ENCODE results near the gene MARVELD1. TPM values are rescaled to one million over a fixed set of nuclear protein-coding genes. Genes with fewer than 3 reads are reported as not detected.

MARVELD1 gene
- total and polyA plus RNA-seq, 2 of the 8 experiments (the other 6 are each of a cell fraction or from before 2014, with no cell fraction given), result 28.1 to 37.3 TPM

DNA sequence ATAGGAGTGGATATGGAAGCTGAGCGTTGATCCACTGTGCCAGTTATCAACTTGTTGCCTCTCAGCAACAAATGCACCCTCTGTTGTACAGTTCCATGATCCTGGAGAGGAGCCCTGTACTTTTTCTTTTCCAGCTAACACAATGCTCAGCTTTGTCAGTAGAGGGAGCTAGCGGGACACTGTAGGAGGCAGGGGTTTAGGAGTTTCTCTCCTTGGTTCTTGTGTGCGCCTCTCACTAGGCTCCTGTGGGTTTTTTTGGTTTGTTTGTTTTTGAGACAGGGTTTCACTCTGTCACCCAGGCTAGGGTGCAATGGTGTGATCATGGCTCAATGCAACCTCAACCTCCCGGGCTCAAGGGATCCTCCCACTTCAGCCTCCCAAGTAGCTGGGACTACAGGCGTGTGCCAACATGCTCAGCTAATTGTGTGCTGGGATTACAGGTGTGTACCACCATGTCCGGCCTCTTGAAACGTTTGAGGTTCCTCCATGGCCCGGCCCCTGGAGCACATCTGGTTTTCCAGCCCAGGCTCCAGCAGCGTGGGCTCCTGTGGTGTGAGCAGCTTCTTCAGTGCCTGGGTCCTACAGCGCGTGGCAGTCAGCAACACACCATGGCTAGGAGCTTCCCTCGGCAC lies 12.0 kb upstream of the MARVELD1 start:
- FAIRE-seq, result peak; percentile 89
- H4K20me1 ChIP-seq (replicated peaks in 1 of 2; ENCODE audit: control insufficient read depth in 1 of 2, insufficient read depth in 2 of 2, low read length in 2 of 2), result no peaks in the 10 kb centered on the region
- no peak overlapping the region; the same call in 1 of the 2 replicates for H2BK12ac ChIP-seq (ENCODE audit: low read depth, low read length)
- H3K18ac ChIP-seq (ENCODE audit: extremely low read depth, low read length), result no peak overlapping the region
- no peaks in the 10 kb centered on the region for H3K36me3 ChIP-seq (ENCODE audit: control insufficient read depth in 2 of 4, insufficient read depth in 4 of 4, low read length in 3 of 4)
- no peak overlapping the region for H2BK20ac ChIP-seq (ENCODE audit: low read length)
- H3K4me3 ChIP-seq (ENCODE audit: extremely low read depth in 1 of 4, insufficient read depth in 2 of 4, low read depth in 3 of 4, low read length in 4 of 4), result no peak overlapping the region
- H3K79me2 ChIP-seq (ENCODE audit: control insufficient read depth in 1 of 2, insufficient read depth in 2 of 2, low read length in 2 of 2), result no peaks in the 10 kb centered on the region
- no peaks in the 10 kb centered on the region for H3K9me3 ChIP-seq (ENCODE audit: insufficient read depth in 2 of 2, low read depth in 1 of 2, low read length in 1 of 2)
- H3K79me1 ChIP-seq (ENCODE audit: low read depth, low read length), result no peaks in the 10 kb centered on the region
- H3K23me2 ChIP-seq (ENCODE audit: low read depth, low read length), result no peaks in the 10 kb centered on the region
- no peak overlapping the region for H3K23ac ChIP-seq (ENCODE audit: insufficient read length)
- no peak overlapping the region for H3K27ac ChIP-seq (ENCODE audit: low read depth, low read length)
- ChIA-PET POLR2A (ENCODE audit: partially characterized antibody) (interaction anchor here (0.9 to 2.9 kb wide), 9 partner anchors 8 to 50 kb away, joined by 3 to 23 read pairs (median 3); partner anchors contain the start of genes AVPI1 and MARVELD1), CTCF (ENCODE audit: partially characterized antibody) (interaction anchor here (0.7 to 20.9 kb wide), 30 partner anchors 8 to 1575 kb away, joined by 3 to 773 read pairs (median 5); partner anchors contain the start of genes AVPI1, MARVELD1 and ZFYVE27)
- H3K14ac ChIP-seq (ENCODE audit: insufficient read length), result no peak overlapping the region
- peak overlapping the region; percentile 93 for H2AFZ ChIP-seq (ENCODE audit: low read length)
- no peak overlapping the region for H3K4ac ChIP-seq (replicated peaks; ENCODE audit: insufficient read length, low read depth, low read length)
- H3K4me1 ChIP-seq (replicated peaks in 1 of 4; ENCODE audit: control insufficient read depth in 3 of 4, insufficient read depth in 4 of 4, low read length in 3 of 4), result peaks cover 0 to 2% (median 0%) of the 10 kb centered on the region in 4 experiments; a peak in 2 of 7 replicates
- no peak overlapping the region for H4K91ac ChIP-seq (replicated peaks; ENCODE audit: insufficient read length, low read length)
- H3K56ac ChIP-seq (replicated peaks; ENCODE audit: insufficient read length, low read depth, low read length), result no peak overlapping the region
- no peak overlapping the region for H4K5ac ChIP-seq (ENCODE audit: insufficient read length, low read depth, low read length)
- 65% methylated on average over 12 of the region's 12 CpGs; no CpG with 5 or more reads in 1 of the 2 experiments for WGBS, 2 experiments (ENCODE audit: extremely low coverage in 1 of 2, insufficient coverage in 1 of 2, insufficient read length in 1 of 2, insufficient replicate concordance in 2 of 2, low coverage in 1 of 2, low lambda C conversion rate in 2 of 2, missing lambda C conversion rate in 1 of 2)
- no peak overlapping the region for H3K9ac ChIP-seq (replicated peaks in 1 of 4; ENCODE audit: extremely low read depth in 1 of 4, low read depth in 3 of 4, low read length in 3 of 4)
- H2BK15ac ChIP-seq (ENCODE audit: low read length), result no peak overlapping the region; the same call in 1 of the 2 replicates
- peak in 1 of 2 experiments; percentile 66 for DNase-seq (ENCODE audit: low read depth in 1 of 2, low spot score in 2 of 2)
- H3K4me2 ChIP-seq (ENCODE audit: insufficient read depth in 1 of 2, low read depth in 2 of 2, low read length in 2 of 2), result no peak overlapping the region
- H2AK5ac ChIP-seq (ENCODE audit: low read depth, low read length), result no peak overlapping the region
- H2BK120ac ChIP-seq (replicated peaks; ENCODE audit: low read depth, low read length), result no peak overlapping the region
- no peak overlapping the region for H2BK5ac ChIP-seq (ENCODE audit: low read depth, low read length)
- H3K27me3 ChIP-seq (replicated peaks in 1 of 4; ENCODE audit: control insufficient read depth in 3 of 4, extremely low read depth in 1 of 4, insufficient read depth in 3 of 4, low read length in 3 of 4), result no peaks in the 10 kb centered on the region
- H4K8ac ChIP-seq (ENCODE audit: extremely low read depth, insufficient read depth, low read length), result peak overlapping the region; percentile 76; the same call in 1 of the 2 replicates
- TF ChIP-seq, protein P1, sequence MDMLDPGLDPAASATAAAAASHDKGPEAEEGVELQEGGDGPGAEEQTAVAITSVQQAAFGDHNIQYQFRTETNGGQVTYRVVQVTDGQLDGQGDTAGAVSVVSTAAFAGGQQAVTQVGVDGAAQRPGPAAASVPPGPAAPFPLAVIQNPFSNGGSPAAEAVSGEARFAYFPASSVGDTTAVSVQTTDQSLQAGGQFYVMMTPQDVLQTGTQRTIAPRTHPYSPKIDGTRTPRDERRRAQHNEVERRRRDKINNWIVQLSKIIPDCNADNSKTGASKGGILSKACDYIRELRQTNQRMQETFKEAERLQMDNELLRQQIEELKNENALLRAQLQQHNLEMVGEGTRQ (IDR thresholded peaks at IDR 0.05; ENCODE audit: low read length), result no peak
- TF ChIP-seq NANOG (IDR thresholded peaks at IDR 0.05; ENCODE audit: insufficient read depth, low read depth, low read length, poor library complexity, severe bottlenecking) (no peak), SIN3A (conservative IDR thresholded peaks at IDR 0.05 in 1 of 2, IDR thresholded peaks at IDR 0.05 in 1 of 2; ENCODE audit: low read depth in 1 of 2, low read length in 2 of 2) (no peak), MAFK (IDR thresholded peaks at IDR 0.05; ENCODE audit: low read depth, low read length) (no peak), RAD21 (IDR thresholded peaks at IDR 0.05 in 1 of 2, conservative IDR thresholded peaks at IDR 0.05 in 1 of 2; ENCODE audit: low read depth in 2 of 2, low read length in 2 of 2) (peak; percentile 92 to 94), ZNF274 (IDR thresholded peaks at IDR 0.05; ENCODE audit: borderline replicate concordance, extremely low read depth, low read length) (no peak)
- TF ChIP-seq, protein P2, sequence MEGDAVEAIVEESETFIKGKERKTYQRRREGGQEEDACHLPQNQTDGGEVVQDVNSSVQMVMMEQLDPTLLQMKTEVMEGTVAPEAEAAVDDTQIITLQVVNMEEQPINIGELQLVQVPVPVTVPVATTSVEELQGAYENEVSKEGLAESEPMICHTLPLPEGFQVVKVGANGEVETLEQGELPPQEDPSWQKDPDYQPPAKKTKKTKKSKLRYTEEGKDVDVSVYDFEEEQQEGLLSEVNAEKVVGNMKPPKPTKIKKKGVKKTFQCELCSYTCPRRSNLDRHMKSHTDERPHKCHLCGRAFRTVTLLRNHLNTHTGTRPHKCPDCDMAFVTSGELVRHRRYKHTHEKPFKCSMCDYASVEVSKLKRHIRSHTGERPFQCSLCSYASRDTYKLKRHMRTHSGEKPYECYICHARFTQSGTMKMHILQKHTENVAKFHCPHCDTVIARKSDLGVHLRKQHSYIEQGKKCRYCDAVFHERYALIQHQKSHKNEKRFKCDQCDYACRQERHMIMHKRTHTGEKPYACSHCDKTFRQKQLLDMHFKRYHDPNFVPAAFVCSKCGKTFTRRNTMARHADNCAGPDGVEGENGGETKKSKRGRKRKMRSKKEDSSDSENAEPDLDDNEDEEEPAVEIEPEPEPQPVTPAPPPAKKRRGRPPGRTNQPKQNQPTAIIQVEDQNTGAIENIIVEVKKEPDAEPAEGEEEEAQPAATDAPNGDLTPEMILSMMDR (IDR thresholded peaks at IDR 0.05; ENCODE audit: control extremely low read depth in 1 of 3, insufficient read depth in 1 of 3, low read depth in 1 of 3, low read length in 3 of 3), result peak; percentile 51 to 94 (median 93)
